DND-41 (cell line): ENCODE measurements around the gene PIK3R3.

Experiments used
- CTCF ChIP-seq: IDR thresholded peaks from 2 replicates; pipeline ENCODE4 v1.5.1; 2012; ENCODE audit warnings: borderline replicate concordance, low read length, moderate library complexity, mild to moderate bottlenecking; ENCODE audit not compliant: poor library complexity, severe bottlenecking; ENCODE audit errors: extremely low read depth
- EZH2 ChIP-seq: IDR thresholded peaks from 3 replicates; pipeline ENCODE4 v1.6.1; 2012; ENCODE audit warnings: borderline replicate concordance, low read depth, mild to moderate bottlenecking, moderate library complexity, low read length, inconsistent platforms; ENCODE audit not compliant: severe bottlenecking

- TF ChIP-seq CTCF = no peak
- no peak for TF ChIP-seq EZH2
These were observed 73.5 kb downstream of the PIK3R3 start for GRCh38 chr1:46058936-46059335.
